ENCODE measurements around the gene TPST2.

TPST2 gene

DNA sequence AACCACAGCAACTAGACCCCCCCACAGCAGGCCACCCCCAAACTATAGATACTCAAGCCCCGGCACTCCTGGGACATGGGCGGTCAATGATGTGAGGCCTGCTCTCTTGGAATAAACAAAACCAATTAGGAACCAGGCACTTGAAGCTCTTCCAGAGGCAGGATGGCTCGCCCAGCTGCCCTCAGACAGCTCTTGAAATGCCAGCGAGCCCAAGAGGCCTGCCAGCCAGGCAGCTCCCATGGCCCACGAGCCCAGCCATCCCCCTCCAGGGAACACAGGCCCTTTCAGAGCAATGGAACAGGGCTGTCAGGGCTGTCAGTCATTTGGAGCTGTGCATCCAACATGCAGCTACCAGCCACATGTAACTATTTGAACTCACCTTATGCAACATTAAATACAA is 43.6 kb downstream of the TPST2 start:
- TF ChIP-seq, protein P1, sequence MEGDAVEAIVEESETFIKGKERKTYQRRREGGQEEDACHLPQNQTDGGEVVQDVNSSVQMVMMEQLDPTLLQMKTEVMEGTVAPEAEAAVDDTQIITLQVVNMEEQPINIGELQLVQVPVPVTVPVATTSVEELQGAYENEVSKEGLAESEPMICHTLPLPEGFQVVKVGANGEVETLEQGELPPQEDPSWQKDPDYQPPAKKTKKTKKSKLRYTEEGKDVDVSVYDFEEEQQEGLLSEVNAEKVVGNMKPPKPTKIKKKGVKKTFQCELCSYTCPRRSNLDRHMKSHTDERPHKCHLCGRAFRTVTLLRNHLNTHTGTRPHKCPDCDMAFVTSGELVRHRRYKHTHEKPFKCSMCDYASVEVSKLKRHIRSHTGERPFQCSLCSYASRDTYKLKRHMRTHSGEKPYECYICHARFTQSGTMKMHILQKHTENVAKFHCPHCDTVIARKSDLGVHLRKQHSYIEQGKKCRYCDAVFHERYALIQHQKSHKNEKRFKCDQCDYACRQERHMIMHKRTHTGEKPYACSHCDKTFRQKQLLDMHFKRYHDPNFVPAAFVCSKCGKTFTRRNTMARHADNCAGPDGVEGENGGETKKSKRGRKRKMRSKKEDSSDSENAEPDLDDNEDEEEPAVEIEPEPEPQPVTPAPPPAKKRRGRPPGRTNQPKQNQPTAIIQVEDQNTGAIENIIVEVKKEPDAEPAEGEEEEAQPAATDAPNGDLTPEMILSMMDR (IDR thresholded peaks at IDR 0.05): no peak
- H3K4me1 Mint-ChIP-seq: peaks cover 17% of the 10 kb centered on the region

DNA sequence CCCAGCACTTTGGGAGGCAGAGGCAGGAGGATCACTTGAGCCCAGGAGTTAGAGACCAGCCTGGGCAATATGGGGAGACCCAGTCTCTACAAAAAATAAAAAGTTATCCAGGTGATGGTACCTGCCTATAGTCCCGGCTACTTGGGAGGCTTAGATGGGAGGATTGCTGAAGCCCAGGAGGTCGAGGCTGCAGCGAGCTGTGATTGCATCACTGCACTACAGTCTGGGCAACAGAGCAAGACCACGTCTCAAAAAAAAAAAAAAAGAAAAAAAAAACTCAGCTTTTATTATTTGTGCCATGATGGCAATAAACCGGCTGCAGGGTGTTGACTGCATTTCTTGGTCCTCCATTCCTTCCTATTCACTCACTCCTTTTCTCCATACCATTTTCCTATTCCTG is 44.1 kb downstream of the TPST2 start:
- H3K27me3 Mint-ChIP-seq (ENCODE audit: low read depth, poor library complexity): no peaks in the 10 kb centered on the region
- H3K27ac Mint-ChIP-seq: no peak overlapping the region
- no peak overlapping the region for H3K4me3 Mint-ChIP-seq
- peaks cover 16% of the 10 kb centered on the region for H3K4me1 Mint-ChIP-seq
- no peaks in the 10 kb centered on the region for H3K9me3 Mint-ChIP-seq
- no peaks in the 10 kb centered on the region for H3K36me3 Mint-ChIP-seq (ENCODE audit: low read depth)
- TF ChIP-seq, protein P1 (IDR thresholded peaks at IDR 0.05): no peak
- no peak for DNase-seq

More for the DNA sequence above, 43.6 kb downstream of the TPST2 start:
- Mint-ChIP-seq H3K27ac (no peak overlapping the region), H3K9me3 (no peaks in the 10 kb centered on the region), H3K27me3 (ENCODE audit: low read depth, poor library complexity) (no peaks in the 10 kb centered on the region), H3K36me3 (ENCODE audit: low read depth) (no peaks in the 10 kb centered on the region), H3K4me3 (no peak overlapping the region)
- DNase-seq: no peak

DNA sequence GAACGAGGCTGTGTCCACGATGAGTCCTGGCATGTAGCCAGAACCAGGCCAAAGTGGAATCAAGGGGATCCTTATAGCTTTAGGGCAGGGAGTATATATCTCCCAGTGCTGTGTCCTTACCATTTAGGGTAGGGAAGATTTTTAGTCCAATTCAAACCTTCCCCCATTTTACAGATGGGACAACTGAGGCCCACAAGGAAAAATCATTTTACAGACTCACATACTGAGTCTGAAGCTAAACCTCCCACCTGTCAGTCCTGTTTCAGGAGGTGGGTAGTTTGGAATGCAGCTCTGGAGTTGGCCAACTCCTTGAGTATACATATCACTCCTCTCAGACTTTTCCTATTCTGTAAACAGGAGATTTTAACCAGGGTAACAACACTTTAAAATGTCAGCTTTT is 44.5 kb downstream of the TPST2 start:
- DNase-seq: no peak
- Mint-ChIP-seq H3K36me3 (ENCODE audit: low read depth) (no peaks in the 10 kb centered on the region), H3K27ac (no peak overlapping the region), H3K4me1 (peaks cover 14% of the 10 kb centered on the region), H3K4me3 (no peak overlapping the region), H3K27me3 (ENCODE audit: low read depth, poor library complexity) (no peaks in the 10 kb centered on the region), H3K9me3 (no peaks in the 10 kb centered on the region)
- TF ChIP-seq, protein P1 (IDR thresholded peaks at IDR 0.05): no peak

DNA sequence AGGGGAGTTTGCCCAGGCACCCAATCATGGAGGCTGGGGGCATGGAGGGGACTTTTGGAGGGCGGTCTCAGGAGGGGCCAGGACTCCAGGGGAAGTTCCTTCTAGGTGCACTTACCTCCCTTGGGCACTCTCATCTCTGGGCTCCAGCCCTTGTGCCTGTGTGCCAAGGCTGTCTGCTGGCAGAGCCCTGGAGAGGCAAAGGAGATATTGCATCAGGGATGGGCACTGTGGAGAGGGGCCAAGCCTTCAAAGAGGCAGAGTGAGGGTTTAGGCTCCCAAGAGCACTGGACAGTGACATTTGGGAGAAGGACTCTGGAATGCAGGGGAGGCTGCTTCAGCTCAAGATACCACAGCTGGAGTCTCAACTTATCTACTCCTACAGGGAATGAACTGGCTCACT is 45.4 kb downstream of the TPST2 start:
- Mint-ChIP-seq H3K9me3 (no peaks in the 10 kb centered on the region), H3K4me1 (peaks cover 11% of the 10 kb centered on the region), H3K27ac (no peak overlapping the region), H3K4me3 (no peak overlapping the region), H3K36me3 (ENCODE audit: low read depth) (no peaks in the 10 kb centered on the region), H3K27me3 (ENCODE audit: low read depth, poor library complexity) (no peaks in the 10 kb centered on the region)
- TF ChIP-seq, protein P1 (IDR thresholded peaks at IDR 0.05): no peak
- DNase-seq: no peak

DNA sequence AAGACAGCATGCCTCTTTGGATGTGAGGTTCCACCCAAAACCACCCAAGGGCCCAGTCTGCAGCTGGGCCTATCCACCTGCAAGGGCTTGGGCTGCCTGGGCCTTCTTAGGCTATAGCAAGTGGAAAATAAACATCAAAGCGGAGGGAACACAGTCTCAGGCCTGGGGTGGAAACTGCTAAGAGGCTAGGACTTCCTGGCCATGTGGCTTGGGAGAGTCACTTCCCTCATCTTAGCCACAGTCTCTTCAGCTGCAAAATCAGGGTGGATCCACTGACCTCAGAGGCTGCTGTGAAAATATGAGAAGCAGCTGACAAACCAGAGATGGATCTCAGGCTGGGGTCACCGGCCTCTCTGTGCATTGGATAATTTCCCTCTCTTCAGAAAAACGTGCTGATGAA is 47.1 kb downstream of the TPST2 start:
- DNase-seq: no peak
- no peaks in the 10 kb centered on the region for H3K27me3 Mint-ChIP-seq (ENCODE audit: low read depth, poor library complexity)
- no peak overlapping the region for H3K27ac Mint-ChIP-seq
- no peaks in the 10 kb centered on the region for H3K9me3 Mint-ChIP-seq
- peaks cover 5% of the 10 kb centered on the region for H3K4me1 Mint-ChIP-seq
- no peaks in the 10 kb centered on the region for H3K36me3 Mint-ChIP-seq (ENCODE audit: low read depth)
- no peak overlapping the region for H3K4me3 Mint-ChIP-seq
- TF ChIP-seq, protein P1 (IDR thresholded peaks at IDR 0.05): no peak

DNA sequence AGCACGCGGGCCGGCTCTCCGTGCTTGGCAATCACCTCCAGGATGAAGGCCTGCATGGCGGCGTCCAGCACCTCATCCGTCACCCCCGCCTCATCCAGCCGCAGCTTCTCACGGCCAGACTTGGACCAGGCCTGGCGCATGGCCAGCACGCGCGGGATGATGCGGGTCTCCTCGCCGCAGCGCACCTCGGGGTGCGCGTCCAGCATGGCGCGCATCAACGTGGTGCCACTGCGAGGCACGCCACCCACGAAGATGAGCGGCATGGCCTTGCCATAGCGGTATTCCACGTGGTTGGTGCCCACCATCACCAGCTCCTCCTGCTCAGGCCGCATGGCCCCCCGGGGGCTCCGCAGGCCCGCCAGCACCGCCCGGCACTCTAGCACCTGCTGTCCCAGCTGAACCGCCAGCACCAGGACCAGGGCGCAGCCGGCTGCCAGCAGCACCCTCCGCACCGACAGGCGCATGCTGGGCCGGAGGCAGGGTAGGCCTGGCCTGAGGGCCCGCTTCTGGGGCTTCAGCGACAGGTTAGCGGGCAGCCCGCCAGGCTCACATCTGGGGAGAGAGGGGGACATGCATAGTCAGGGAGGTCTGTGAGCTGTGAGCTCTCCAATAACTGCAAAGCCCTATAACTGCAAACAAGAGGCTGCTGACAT is 48.6 kb downstream of the TPST2 start:
- peaks cover under 1% of the 10 kb centered on the region for H3K36me3 Mint-ChIP-seq (ENCODE audit: low read depth)
- no peaks in the 10 kb centered on the region for H3K27me3 Mint-ChIP-seq (ENCODE audit: low read depth, poor library complexity)
- no peak overlapping the region for H3K27ac Mint-ChIP-seq
- peaks cover 5% of the 10 kb centered on the region for H3K4me1 Mint-ChIP-seq
- TF ChIP-seq, protein P1 (IDR thresholded peaks at IDR 0.05): no peak
- no peak for DNase-seq
- H3K9me3 Mint-ChIP-seq: no peaks in the 10 kb centered on the region
- H3K4me3 Mint-ChIP-seq: no peak overlapping the region
